Measurements from ENCODE around the gene GSK3B. TPM values are rescaled to one million over a fixed set of nuclear protein-coding genes. Genes with fewer than 3 reads are reported as not detected.

GSK3B gene
- polyA plus RNA-seq, 3 donors = 46.4 to 52.7 (median 47.2) TPM

GRCh38 chr3:119794401-119794800 is 299.8 kb downstream of the GSK3B start:
- no peak for DNase-seq (ENCODE audit: low read depth in 3 of 3, low spot score in 2 of 3)

GRCh38 chr3:119792270-119792669 is 302.0 kb downstream of the GSK3B start:
- no peak for DNase-seq (ENCODE audit: low read depth in 3 of 3, low spot score in 2 of 3)

GRCh38 chr3:119790369-119790768 is 303.9 kb downstream of the GSK3B start:
- DNase-seq (ENCODE audit: low read depth in 3 of 3, low spot score in 2 of 3) = no peak

- no peak for DNase-seq (ENCODE audit: low read depth in 3 of 3, low spot score in 2 of 3)
Measured at GRCh38 chr3:119786409-119786808, 307.8 kb downstream of the GSK3B start.

GRCh38 chr3:119783883-119784282 is 310.4 kb downstream of the GSK3B start:
- DNase-seq (ENCODE audit: low read depth in 3 of 3, low spot score in 2 of 3) = no peak

GRCh38 chr3:119783255-119783654 is 311.0 kb downstream of the GSK3B start:
- DNase-seq (ENCODE audit: low read depth in 3 of 3, low spot score in 2 of 3) = no peak

- DNase-seq (ENCODE audit: low read depth in 3 of 3, low spot score in 2 of 3) = no peak
Measured at GRCh38 chr3:119782460-119782859, 311.8 kb downstream of the GSK3B start.

GRCh38 chr3:119781330-119782198 is 312.7 kb downstream of the GSK3B start, which contains the start of gene NR1I2:
NR1I2 (plus strand) TSS chr3:119782101.
- no peak for DNase-seq (ENCODE audit: low read depth in 3 of 3, low spot score in 2 of 3)

- no peak for DNase-seq (ENCODE audit: low read depth in 3 of 3, low spot score in 2 of 3)
Measured at GRCh38 chr3:119779731-119780383, 314.4 kb downstream of the GSK3B start.

GRCh38 chr3:119778811-119779210 is 315.4 kb downstream of the GSK3B start:
- DNase-seq (ENCODE audit: low read depth in 3 of 3, low spot score in 2 of 3) = no peak

GRCh38 chr3:119778176-119778575 is 316.1 kb downstream of the GSK3B start:
- no peak for DNase-seq (ENCODE audit: low read depth in 3 of 3, low spot score in 2 of 3)

GRCh38 chr3:119776304-119776703 is 317.9 kb downstream of the GSK3B start:
- no peak for DNase-seq (ENCODE audit: low read depth in 3 of 3, low spot score in 2 of 3)

GRCh38 chr3:119774444-119774843 is 319.8 kb downstream of the GSK3B start:
- no peak for DNase-seq (ENCODE audit: low read depth in 3 of 3, low spot score in 2 of 3)

Other genes starting within 250 kb of the GSK3B start
- 1 to 10 TPM; 2.3 to 3.6 (median 2.9) TPM for gene GPR156, start 190.8 kb upstream of the GSK3B start, polyA plus RNA-seq (ENCODE audit: insufficient read length in 3 of 3)